GM23338 (cell line): Measurements from ENCODE around the gene PARD6B. TPM values are rescaled to one million over a fixed set of nuclear protein-coding genes. Genes with fewer than 3 reads are reported as not detected.

Source experiments
- ATAC-seq: fragments of 200-7000 bp; cut with Tn5 transposase; 3 replicates; pipeline ENCODE4 v1.9.1; 2020
- DNase-seq: peaks from one replicate; pipeline ENCODE4 v3.0.0-alpha.2; 2015; ENCODE audit warnings: low spot score
- H2AFZ ChIP-seq: fragments of 200-600 bp; sonication (generic); 2 replicates; pipeline ENCODE4 v1.8.0; 2016; ENCODE audit warnings: antibody characterized with exemption, mild to moderate bottlenecking, moderate library complexity
- H3F3A ChIP-seq: fragments of 200-600 bp; sonication (generic); replicated peaks from 2 replicates; pipeline ENCODE4 v1.8.0; 2017; ENCODE audit warnings: antibody characterized with exemption, mixed run types, low read depth
- H3K27ac ChIP-seq: fragments of 200-600 bp; sonication (generic); 2 replicates; pipeline ENCODE4 v1.6.1; 2016; ENCODE audit warnings: low read depth
- H3K27me3 ChIP-seq: fragments of 200-600 bp; sonication (generic); 2 replicates; pipeline ENCODE4 v1.8.0; 2016; ENCODE audit warnings: mild to moderate bottlenecking, mixed run types, moderate library complexity; ENCODE audit not compliant: insufficient read depth
- H3K36me3 ChIP-seq: fragments of 200-600 bp; sonication (generic); 2 replicates; pipeline ENCODE4 v1.8.0; 2016; ENCODE audit warnings: mild to moderate bottlenecking; ENCODE audit not compliant: insufficient read depth
- H3K4me1 ChIP-seq: fragments of 200-600 bp; sonication (generic); 2 replicates; pipeline ENCODE4 v1.8.0; 2016; ENCODE audit warnings: mild to moderate bottlenecking, moderate library complexity; ENCODE audit not compliant: insufficient read depth
- H3K4me2 ChIP-seq: fragments of 200-600 bp; sonication (generic); 2 replicates; pipeline ENCODE4 v1.7.1; 2017; ENCODE audit warnings: mixed run types
- H3K4me3 ChIP-seq: fragments of 200-600 bp; sonication (generic); 2 replicates; pipeline ENCODE4 v1.6.1; 2016; ENCODE audit warnings: mixed run types
- H3K79me2 ChIP-seq: fragments of 200-600 bp; sonication (generic); replicated peaks from 2 replicates; pipeline ENCODE4 v1.8.0; 2017; ENCODE audit warnings: mild to moderate bottlenecking; ENCODE audit not compliant: insufficient read depth
- H3K9me2 ChIP-seq: fragments of 200-600 bp; sonication (generic); 2 replicates; pipeline ENCODE4 v1.8.0; 2017; ENCODE audit not compliant: insufficient read depth
- H4K20me1 ChIP-seq: fragments of 200-600 bp; sonication (generic); replicated peaks from 2 replicates; pipeline ENCODE4 v1.8.0; 2017; ENCODE audit warnings: mild to moderate bottlenecking; ENCODE audit not compliant: insufficient read depth
- H3K27ac Mint-ChIP-seq: 2 replicates; pipeline ENCODE4 v1.8.0; 2020; ENCODE audit warnings: inconsistent platforms, mild to moderate bottlenecking, moderate library complexity, mixed read lengths
- H3K27me3 Mint-ChIP-seq: 3 replicates; pipeline ENCODE4 v1.8.0; 2022; ENCODE audit warnings: low read depth, mild to moderate bottlenecking, moderate library complexity, mixed read lengths, inconsistent platforms; ENCODE audit not compliant: insufficient read depth, poor library complexity
- H3K36me3 Mint-ChIP-seq: 3 replicates; pipeline ENCODE4 v1.8.0; 2021; ENCODE audit warnings: low read depth, mild to moderate bottlenecking, inconsistent platforms, moderate library complexity, mixed read lengths
- H3K4me1 Mint-ChIP-seq: 3 replicates; pipeline ENCODE4 v1.8.0; 2020; ENCODE audit warnings: mild to moderate bottlenecking, inconsistent platforms, mixed read lengths
- H3K4me3 Mint-ChIP-seq: 3 replicates; pipeline ENCODE4 v1.8.0; 2021; ENCODE audit warnings: moderate library complexity, mild to moderate bottlenecking, inconsistent platforms, mixed read lengths
- H3K9me3 Mint-ChIP-seq: 3 replicates; pipeline ENCODE4 v1.8.0; 2020; ENCODE audit warnings: moderate library complexity, mild to moderate bottlenecking, inconsistent platforms, mixed read lengths
- CREB1 ChIP-seq: fragments of 250-450 bp; sonication (Bioruptor Pico); IDR thresholded peaks from 2 replicates; pipeline ENCODE4 v1.5.0; 2020; ENCODE audit warnings: low read depth, mild to moderate bottlenecking, moderate library complexity
- polyA plus RNA-seq: library from polyadenylated mRNA; unstranded; fragments of >200 nt; fragmentation: Nextera tagmentation; extraction: Ambion mirVana; gene quantifications from 2 replicates; pipeline ENCODE4 v1.2.1, GENCODE V29; 2016
- total RNA-seq: library from RNA; depleted of rRNA; stranded (reverse); fragments of >200 nt; shearing (Covaris generic); gene quantifications from 2 replicates; pipeline ENCODE4 v1.2.3, GENCODE V29; 2014
- TF ChIP-seq, protein P1 (sequence below), 2 experiments: fragments of 200-600 bp in 1 of 2; sonication (generic) in 1 of 2; conservative IDR thresholded peaks; 2 replicates each; pipeline versions ENCODE4 v1.5.1 to v1.6.1; 2016 to 2017; ENCODE audit warnings: antibody characterized with exemption in 2 of 2, low read depth in 2 of 2, mild to moderate bottlenecking in 2 of 2, moderate library complexity in 1 of 2
- TF ChIP-seq, protein P2 (sequence below): fragments of 250-450 bp; sonication (Bioruptor Pico); IDR thresholded peaks from 2 replicates; pipeline ENCODE4 v1.5.0; 2020; ENCODE audit warnings: mild to moderate bottlenecking, moderate library complexity
- TF ChIP-seq, protein P3 (sequence below): IDR thresholded peaks from one replicate; pipeline ENCODE4 v1.6.1; 2018; ENCODE audit warnings: antibody characterized with exemption; ENCODE audit not compliant: unreplicated experiment

The PARD6B gene
- total and polyA plus RNA-seq, 2 experiments from 2014 or later, result 23.5 to 29.2 TPM

DNA sequence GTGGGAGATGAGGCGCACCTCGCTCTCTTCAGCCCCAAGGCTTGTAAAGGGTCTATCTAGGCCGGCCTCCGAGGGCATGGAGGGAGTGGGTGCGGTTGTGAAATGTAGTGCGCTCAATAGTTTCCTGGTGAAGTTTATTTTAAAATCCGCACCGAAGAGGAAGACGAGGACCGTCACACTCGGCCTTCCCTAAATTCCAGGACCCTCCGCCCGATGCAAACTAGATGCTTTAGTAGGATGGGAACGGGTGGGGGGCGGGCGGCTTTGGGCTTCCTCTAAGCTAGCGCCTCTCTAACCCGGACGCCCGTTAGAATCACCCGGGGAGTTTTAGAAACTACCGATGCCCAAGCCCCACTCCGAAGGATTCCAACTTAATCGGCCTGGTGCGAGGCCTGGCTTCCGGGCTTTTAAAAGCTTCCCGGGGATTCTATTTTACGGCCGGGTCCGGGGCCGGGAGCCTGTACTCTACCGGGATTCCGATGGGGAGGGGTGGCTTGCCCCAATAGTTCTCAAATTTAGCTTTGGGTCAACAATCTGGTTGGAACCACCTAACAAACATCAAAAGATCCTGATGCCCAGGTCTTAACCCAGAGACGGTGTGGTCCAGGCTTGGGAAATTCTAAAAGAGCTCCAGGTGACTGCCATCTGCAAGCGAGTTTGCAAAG, 62.9 kb downstream of the PARD6B start:
- Histone ChIP-seq H3K27ac (peak overlapping the region; percentile 87), H3K4me1 (peaks cover 16% of the 10 kb centered on the region), H3F3A (peaks cover 18% of the 10 kb centered on the region; the same call in 1 of the 2 replicates), H3K4me3 (peak overlapping the region; percentile 88), H3K27me3 (0 out of 2 replicates have a peak, but pooled peaks cover 4% of the 10 kb centered on the region), H2AFZ (peak overlapping the region; percentile 68), H4K20me1 (no peaks in the 10 kb centered on the region; the same call in 1 of the 2 replicates), H3K4me2 (peak overlapping the region; percentile 93), H3K36me3 (no peaks in the 10 kb centered on the region), H3K79me2 (peaks cover 9% of the 10 kb centered on the region), H3K9me2 (no peaks in the 10 kb centered on the region)
- DNase-seq (peak; percentile 79), ATAC-seq (peak; percentile 11)
- H3K27me3 Mint-ChIP-seq, result peaks cover 12% of the 10 kb centered on the region
- TF ChIP-seq, protein P1, sequence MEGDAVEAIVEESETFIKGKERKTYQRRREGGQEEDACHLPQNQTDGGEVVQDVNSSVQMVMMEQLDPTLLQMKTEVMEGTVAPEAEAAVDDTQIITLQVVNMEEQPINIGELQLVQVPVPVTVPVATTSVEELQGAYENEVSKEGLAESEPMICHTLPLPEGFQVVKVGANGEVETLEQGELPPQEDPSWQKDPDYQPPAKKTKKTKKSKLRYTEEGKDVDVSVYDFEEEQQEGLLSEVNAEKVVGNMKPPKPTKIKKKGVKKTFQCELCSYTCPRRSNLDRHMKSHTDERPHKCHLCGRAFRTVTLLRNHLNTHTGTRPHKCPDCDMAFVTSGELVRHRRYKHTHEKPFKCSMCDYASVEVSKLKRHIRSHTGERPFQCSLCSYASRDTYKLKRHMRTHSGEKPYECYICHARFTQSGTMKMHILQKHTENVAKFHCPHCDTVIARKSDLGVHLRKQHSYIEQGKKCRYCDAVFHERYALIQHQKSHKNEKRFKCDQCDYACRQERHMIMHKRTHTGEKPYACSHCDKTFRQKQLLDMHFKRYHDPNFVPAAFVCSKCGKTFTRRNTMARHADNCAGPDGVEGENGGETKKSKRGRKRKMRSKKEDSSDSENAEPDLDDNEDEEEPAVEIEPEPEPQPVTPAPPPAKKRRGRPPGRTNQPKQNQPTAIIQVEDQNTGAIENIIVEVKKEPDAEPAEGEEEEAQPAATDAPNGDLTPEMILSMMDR (conservative IDR thresholded peaks at IDR 0.05; ENCODE audit: low read depth in 2 of 2), result peak in 1 of 2 experiments; percentile 61; a peak in 1 of 4 replicates
- TF ChIP-seq, protein P2, sequence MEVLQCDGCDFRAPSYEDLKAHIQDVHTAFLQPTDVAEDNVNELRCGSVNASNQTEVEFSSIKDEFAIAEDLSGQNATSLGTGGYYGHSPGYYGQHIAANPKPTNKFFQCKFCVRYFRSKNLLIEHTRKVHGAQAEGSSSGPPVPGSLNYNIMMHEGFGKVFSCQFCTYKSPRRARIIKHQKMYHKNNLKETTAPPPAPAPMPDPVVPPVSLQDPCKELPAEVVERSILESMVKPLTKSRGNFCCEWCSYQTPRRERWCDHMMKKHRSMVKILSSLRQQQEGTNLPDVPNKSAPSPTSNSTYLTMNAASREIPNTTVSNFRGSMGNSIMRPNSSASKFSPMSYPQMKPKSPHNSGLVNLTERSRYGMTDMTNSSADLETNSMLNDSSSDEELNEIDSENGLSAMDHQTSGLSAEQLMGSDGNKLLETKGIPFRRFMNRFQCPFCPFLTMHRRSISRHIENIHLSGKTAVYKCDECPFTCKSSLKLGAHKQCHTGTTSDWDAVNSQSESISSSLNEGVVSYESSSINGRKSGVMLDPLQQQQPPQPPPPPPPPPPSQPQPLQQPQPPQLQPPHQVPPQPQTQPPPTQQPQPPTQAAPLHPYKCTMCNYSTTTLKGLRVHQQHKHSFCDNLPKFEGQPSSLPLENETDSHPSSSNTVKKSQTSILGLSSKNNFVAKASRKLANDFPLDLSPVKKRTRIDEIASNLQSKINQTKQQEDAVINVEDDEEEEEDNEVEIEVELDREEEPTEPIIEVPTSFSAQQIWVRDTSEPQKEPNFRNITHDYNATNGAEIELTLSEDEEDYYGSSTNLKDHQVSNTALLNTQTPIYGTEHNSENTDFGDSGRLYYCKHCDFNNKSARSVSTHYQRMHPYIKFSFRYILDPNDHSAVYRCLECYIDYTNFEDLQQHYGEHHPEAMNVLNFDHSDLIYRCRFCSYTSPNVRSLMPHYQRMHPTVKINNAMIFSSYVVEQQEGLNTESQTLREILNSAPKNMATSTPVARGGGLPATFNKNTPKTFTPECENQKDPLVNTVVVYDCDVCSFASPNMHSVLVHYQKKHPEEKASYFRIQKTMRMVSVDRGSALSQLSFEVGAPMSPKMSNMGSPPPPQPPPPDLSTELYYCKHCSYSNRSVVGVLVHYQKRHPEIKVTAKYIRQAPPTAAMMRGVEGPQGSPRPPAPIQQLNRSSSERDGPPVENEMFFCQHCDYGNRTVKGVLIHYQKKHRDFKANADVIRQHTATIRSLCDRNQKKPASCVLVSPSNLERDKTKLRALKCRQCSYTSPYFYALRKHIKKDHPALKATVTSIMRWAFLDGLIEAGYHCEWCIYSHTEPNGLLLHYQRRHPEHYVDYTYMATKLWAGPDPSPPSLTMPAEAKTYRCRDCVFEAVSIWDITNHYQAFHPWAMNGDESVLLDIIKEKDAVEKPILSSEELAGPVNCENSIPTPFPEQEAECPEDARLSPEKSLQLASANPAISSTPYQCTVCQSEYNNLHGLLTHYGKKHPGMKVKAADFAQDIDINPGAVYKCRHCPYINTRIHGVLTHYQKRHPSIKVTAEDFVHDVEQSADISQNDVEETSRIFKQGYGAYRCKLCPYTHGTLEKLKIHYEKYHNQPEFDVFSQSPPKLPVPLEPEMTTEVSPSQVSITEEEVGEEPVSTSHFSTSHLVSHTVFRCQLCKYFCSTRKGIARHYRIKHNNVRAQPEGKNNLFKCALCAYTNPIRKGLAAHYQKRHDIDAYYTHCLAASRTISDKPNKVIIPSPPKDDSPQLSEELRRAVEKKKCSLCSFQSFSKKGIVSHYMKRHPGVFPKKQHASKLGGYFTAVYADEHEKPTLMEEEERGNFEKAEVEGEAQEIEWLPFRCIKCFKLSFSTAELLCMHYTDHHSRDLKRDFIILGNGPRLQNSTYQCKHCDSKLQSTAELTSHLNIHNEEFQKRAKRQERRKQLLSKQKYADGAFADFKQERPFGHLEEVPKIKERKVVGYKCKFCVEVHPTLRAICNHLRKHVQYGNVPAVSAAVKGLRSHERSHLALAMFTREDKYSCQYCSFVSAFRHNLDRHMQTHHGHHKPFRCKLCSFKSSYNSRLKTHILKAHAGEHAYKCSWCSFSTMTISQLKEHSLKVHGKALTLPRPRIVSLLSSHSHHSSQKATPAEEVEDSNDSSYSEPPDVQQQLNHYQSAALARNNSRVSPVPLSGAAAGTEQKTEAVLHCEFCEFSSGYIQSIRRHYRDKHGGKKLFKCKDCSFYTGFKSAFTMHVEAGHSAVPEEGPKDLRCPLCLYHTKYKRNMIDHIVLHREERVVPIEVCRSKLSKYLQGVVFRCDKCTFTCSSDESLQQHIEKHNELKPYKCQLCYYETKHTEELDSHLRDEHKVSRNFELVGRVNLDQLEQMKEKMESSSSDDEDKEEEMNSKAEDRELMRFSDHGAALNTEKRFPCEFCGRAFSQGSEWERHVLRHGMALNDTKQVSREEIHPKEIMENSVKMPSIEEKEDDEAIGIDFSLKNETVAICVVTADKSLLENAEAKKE (CRISPR knock-in tag), result no peak
- TF ChIP-seq, protein P3, sequence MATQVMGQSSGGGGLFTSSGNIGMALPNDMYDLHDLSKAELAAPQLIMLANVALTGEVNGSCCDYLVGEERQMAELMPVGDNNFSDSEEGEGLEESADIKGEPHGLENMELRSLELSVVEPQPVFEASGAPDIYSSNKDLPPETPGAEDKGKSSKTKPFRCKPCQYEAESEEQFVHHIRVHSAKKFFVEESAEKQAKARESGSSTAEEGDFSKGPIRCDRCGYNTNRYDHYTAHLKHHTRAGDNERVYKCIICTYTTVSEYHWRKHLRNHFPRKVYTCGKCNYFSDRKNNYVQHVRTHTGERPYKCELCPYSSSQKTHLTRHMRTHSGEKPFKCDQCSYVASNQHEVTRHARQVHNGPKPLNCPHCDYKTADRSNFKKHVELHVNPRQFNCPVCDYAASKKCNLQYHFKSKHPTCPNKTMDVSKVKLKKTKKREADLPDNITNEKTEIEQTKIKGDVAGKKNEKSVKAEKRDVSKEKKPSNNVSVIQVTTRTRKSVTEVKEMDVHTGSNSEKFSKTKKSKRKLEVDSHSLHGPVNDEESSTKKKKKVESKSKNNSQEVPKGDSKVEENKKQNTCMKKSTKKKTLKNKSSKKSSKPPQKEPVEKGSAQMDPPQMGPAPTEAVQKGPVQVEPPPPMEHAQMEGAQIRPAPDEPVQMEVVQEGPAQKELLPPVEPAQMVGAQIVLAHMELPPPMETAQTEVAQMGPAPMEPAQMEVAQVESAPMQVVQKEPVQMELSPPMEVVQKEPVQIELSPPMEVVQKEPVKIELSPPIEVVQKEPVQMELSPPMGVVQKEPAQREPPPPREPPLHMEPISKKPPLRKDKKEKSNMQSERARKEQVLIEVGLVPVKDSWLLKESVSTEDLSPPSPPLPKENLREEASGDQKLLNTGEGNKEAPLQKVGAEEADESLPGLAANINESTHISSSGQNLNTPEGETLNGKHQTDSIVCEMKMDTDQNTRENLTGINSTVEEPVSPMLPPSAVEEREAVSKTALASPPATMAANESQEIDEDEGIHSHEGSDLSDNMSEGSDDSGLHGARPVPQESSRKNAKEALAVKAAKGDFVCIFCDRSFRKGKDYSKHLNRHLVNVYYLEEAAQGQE, result no peak
- TF ChIP-seq CREB1 (CRISPR knock-in tag), result no peak
- peaks cover 19% of the 10 kb centered on the region for H3K4me1 Mint-ChIP-seq
- no peaks in the 10 kb centered on the region for H3K36me3 Mint-ChIP-seq
- no peak overlapping the region for H3K27ac Mint-ChIP-seq
- H3K9me3 Mint-ChIP-seq, result no peaks in the 10 kb centered on the region; the same call in 2 of the 3 replicates
- H3K4me3 Mint-ChIP-seq, result peak overlapping the region; percentile 65
